Measurements from ENCODE around the gene RASD2.

Gene RASD2

GRCh38 chr22:35587896-35588295 is 47.3 kb downstream of the RASD2 start:
- DNase-seq, result no peak

- no peak for DNase-seq
Observed at GRCh38 chr22:35589071-35589755, 48.6 kb downstream of the RASD2 start.

- no peak for DNase-seq
Observed at GRCh38 chr22:35589756-35590093, 49.1 kb downstream of the RASD2 start.

- DNase-seq, result no peak
Observed at GRCh38 chr22:35590634-35591295, 50.1 kb downstream of the RASD2 start.

GRCh38 chr22:35591714-35592417 is 51.2 kb downstream of the RASD2 start:
- no peak for DNase-seq

- DNase-seq, result no peak
Observed at GRCh38 chr22:35592418-35592967, 51.9 kb downstream of the RASD2 start.

GRCh38 chr22:35593071-35593890 is 52.6 kb downstream of the RASD2 start:
- no peak for DNase-seq

- DNase-seq, result no peak
Observed at GRCh38 chr22:35593891-35594470, 53.4 kb downstream of the RASD2 start.

- no peak for DNase-seq
Observed at GRCh38 chr22:35594686-35595085, 54.1 kb downstream of the RASD2 start.

- DNase-seq, result no peak
Observed at GRCh38 chr22:35596821-35597220, 56.2 kb downstream of the RASD2 start.

- DNase-seq, result no peak
Observed at GRCh38 chr22:35597692-35598395, 57.2 kb downstream of the RASD2 start.

- no peak for DNase-seq
Observed at GRCh38 chr22:35598396-35598710, 57.7 kb downstream of the RASD2 start.

- no peak for DNase-seq
Observed at GRCh38 chr22:35599364-35599763, 58.7 kb downstream of the RASD2 start.

- no peak for DNase-seq
Observed at GRCh38 chr22:35600476-35600875, 59.8 kb downstream of the RASD2 start.

GRCh38 chr22:35601013-35601580 is 60.5 kb downstream of the RASD2 start:
- DNase-seq, result no peak

GRCh38 chr22:35601743-35602615 is 61.3 kb downstream of the RASD2 start:
- no peak for DNase-seq

Measured in NCI-H774 (cell line).